ENCODE data around the gene CACNG8. TPM values are rescaled to one million over a fixed set of nuclear protein-coding genes. Genes with fewer than 3 reads are reported as not detected.

CACNG8 gene
- polyA plus RNA-seq (2013, experiment 1 of 2), result 0.60 TPM
- polyA plus RNA-seq (2013, experiment 2 of 2), result 0.65 TPM

- H3K27ac ChIP-seq (replicated peaks; ENCODE audit: low read length), result no peak within 1 kb of the TSS
- H3K4ac ChIP-seq (ENCODE audit: low read length), result no peak within 1 kb of the TSS
- peak within 1 kb of the TSS; percentile 15 for H3K14ac ChIP-seq (ENCODE audit: low read length)
- H2AFZ ChIP-seq (ENCODE audit: low read length), result peak within 1 kb of the TSS; percentile 87
- H4K91ac ChIP-seq (ENCODE audit: low read depth, low read length, poor library complexity), result no peak within 1 kb of the TSS
- peak within 1 kb of the TSS; percentile 36 for H2BK120ac ChIP-seq (ENCODE audit: low read depth, low read length)
- no peak within 1 kb of the TSS for H2BK12ac ChIP-seq (ENCODE audit: low read length)
- H3K4me1 ChIP-seq (ENCODE audit: control insufficient read depth in 2 of 2, insufficient read depth in 1 of 2, low read depth in 1 of 2, low read length in 2 of 2), result peaks cover 15 to 18% of the 10 kb centered on the region in 2 donors
- peak within 1 kb of the TSS; percentile 90 for H2BK15ac ChIP-seq (ENCODE audit: low read length)
- peaks cover 0 to 48% (median 2%) of the 10 kb centered on the region in 3 experiments for H3K27me3 ChIP-seq (ENCODE audit: control insufficient read depth in 3 of 3, insufficient read depth in 3 of 3, low read depth in 1 of 3, low read length in 3 of 3)
- H3K9ac ChIP-seq (ENCODE audit: low read depth, low read length, poor library complexity), result peak within 1 kb of the TSS; percentile 74
- H3K9me3 ChIP-seq (replicated peaks in 1 of 2; ENCODE audit: control insufficient read depth in 2 of 2, insufficient read depth in 1 of 2, low read depth in 1 of 2, low read length in 2 of 2), result no peaks in the 10 kb centered on the region
- no peak within 1 kb of the TSS for H2BK5ac ChIP-seq (ENCODE audit: low read length)
- peak within 1 kb of the TSS; percentile 56 to 64 for H3K4me3 ChIP-seq (ENCODE audit: low read length in 2 of 2)
- H3K23ac ChIP-seq (ENCODE audit: low read depth, low read length, poor library complexity), result no peak within 1 kb of the TSS
- peak within 1 kb of the TSS; percentile 0 for H2AK5ac ChIP-seq (ENCODE audit: low read depth, low read length)
- H4K8ac ChIP-seq (ENCODE audit: low read depth, low read length), result no peak within 1 kb of the TSS
- H3K4me2 ChIP-seq (ENCODE audit: insufficient read depth, low read length, poor library complexity, severe bottlenecking), result peak within 1 kb of the TSS; percentile 72
- peaks cover 1% of the 10 kb centered on the region for H3K79me1 ChIP-seq (ENCODE audit: low read depth, low read length)
- DNase-seq (ENCODE audit: low spot score), result no peak
- peaks cover 0 to 42% of the 10 kb centered on the region in 2 donors for H3K36me3 ChIP-seq (replicated peaks in 1 of 2; ENCODE audit: control insufficient read depth in 2 of 2, insufficient read depth in 2 of 2, low read length in 2 of 2)
- peak within 1 kb of the TSS; percentile 86 for H3K18ac ChIP-seq (ENCODE audit: low read length)
- no CpG with 5 or more reads among the region's 55 CpGs for WGBS, 2 donors (ENCODE audit: extremely low coverage in 2 of 2, insufficient read length in 2 of 2, insufficient replicate concordance in 1 of 2)
These were observed at the start of gene CACNG8 for GRCh38 chr19:53962887-53963431. CACNG8 (plus strand) TSS chr19:53962937.

DNA sequence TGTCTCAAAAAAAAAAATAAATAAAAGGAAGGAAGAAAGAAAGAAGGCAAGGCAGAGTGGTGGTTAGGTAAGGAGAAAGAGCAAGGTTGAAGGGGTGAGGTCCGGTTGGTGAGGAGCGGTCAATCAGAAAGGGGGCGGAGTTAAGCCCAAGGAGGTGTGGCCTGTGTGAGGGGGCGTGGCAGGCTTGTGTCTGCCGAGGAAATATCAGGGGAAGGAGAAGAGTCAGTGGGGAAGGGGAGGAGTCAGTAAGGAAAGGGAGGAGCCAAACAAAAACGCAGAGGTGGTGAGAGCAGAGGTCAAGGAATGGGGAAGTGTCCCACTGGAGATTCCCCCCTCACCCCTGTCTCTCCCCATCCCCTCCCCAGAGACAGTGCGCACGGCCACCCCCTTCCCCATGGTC, 47.7 kb upstream of the CACNG8 start:
- no peak overlapping the region for H3K23ac ChIP-seq (ENCODE audit: low read depth, low read length, poor library complexity)
- H3K18ac ChIP-seq (ENCODE audit: low read length), result no peak overlapping the region
- no peak overlapping the region for H2AK5ac ChIP-seq (ENCODE audit: low read depth, low read length)
- DNase-seq (ENCODE audit: low spot score), result no peak
- no peaks in the 10 kb centered on the region for H3K9me3 ChIP-seq (replicated peaks in 1 of 2; ENCODE audit: control insufficient read depth in 2 of 2, insufficient read depth in 1 of 2, low read depth in 1 of 2, low read length in 2 of 2)
- H3K27ac ChIP-seq (replicated peaks; ENCODE audit: low read length), result no peak overlapping the region
- no peak overlapping the region for H2BK12ac ChIP-seq (ENCODE audit: low read length)
- no peak overlapping the region for H2BK120ac ChIP-seq (ENCODE audit: low read depth, low read length)
- H2AFZ ChIP-seq (ENCODE audit: low read length), result no peak overlapping the region
- WGBS, 2 donors (ENCODE audit: extremely low coverage in 2 of 2, insufficient read length in 2 of 2, insufficient replicate concordance in 1 of 2), result no CpG with 5 or more reads among the region's 8 CpGs
- H3K27me3 ChIP-seq (ENCODE audit: control insufficient read depth in 3 of 3, insufficient read depth in 3 of 3, low read depth in 1 of 3, low read length in 3 of 3), result no peaks in the 10 kb centered on the region
- no peak overlapping the region for H2BK5ac ChIP-seq (ENCODE audit: low read length)
- H4K8ac ChIP-seq (ENCODE audit: low read depth, low read length), result no peak overlapping the region
- H3K4me3 ChIP-seq (ENCODE audit: low read length in 2 of 2), result no peak overlapping the region
- no peak overlapping the region for H2BK15ac ChIP-seq (ENCODE audit: low read length)
- H4K91ac ChIP-seq (ENCODE audit: low read depth, low read length, poor library complexity), result no peak overlapping the region
- no peak overlapping the region for H3K4me2 ChIP-seq (ENCODE audit: insufficient read depth, low read length, poor library complexity, severe bottlenecking)
- peaks cover 4 to 5% of the 10 kb centered on the region in 2 donors for H3K4me1 ChIP-seq (ENCODE audit: control insufficient read depth in 2 of 2, insufficient read depth in 1 of 2, low read depth in 1 of 2, low read length in 2 of 2)
- H3K9ac ChIP-seq (ENCODE audit: low read depth, low read length, poor library complexity), result no peak overlapping the region
- peaks cover 33 to 69% of the 10 kb centered on the region in 2 donors for H3K36me3 ChIP-seq (replicated peaks in 1 of 2; ENCODE audit: control insufficient read depth in 2 of 2, insufficient read depth in 2 of 2, low read length in 2 of 2)
- H3K4ac ChIP-seq (ENCODE audit: low read length), result no peak overlapping the region
- no peak overlapping the region for H3K14ac ChIP-seq (ENCODE audit: low read length)
- H3K79me1 ChIP-seq (ENCODE audit: low read depth, low read length), result peaks cover 6% of the 10 kb centered on the region

- Histone ChIP-seq H3K4ac (ENCODE audit: low read length) (no peak overlapping the region), H3K27me3 (ENCODE audit: control insufficient read depth in 3 of 3, insufficient read depth in 3 of 3, low read depth in 1 of 3, low read length in 3 of 3) (no peaks in the 10 kb centered on the region), H3K79me1 (ENCODE audit: low read depth, low read length) (peaks cover 6% of the 10 kb centered on the region), H4K91ac (ENCODE audit: low read depth, low read length, poor library complexity) (no peak overlapping the region), H2BK5ac (ENCODE audit: low read length) (no peak overlapping the region), H2AK5ac (ENCODE audit: low read depth, low read length) (no peak overlapping the region), H2AFZ (ENCODE audit: low read length) (no peak overlapping the region), H2BK12ac (ENCODE audit: low read length) (no peak overlapping the region), H3K9me3 (replicated peaks in 1 of 2; ENCODE audit: control insufficient read depth in 2 of 2, insufficient read depth in 1 of 2, low read depth in 1 of 2, low read length in 2 of 2) (no peaks in the 10 kb centered on the region), H3K14ac (ENCODE audit: low read length) (no peak overlapping the region), H2BK15ac (ENCODE audit: low read length) (no peak overlapping the region), H2BK120ac (ENCODE audit: low read depth, low read length) (no peak overlapping the region), H3K36me3 (replicated peaks in 1 of 2; ENCODE audit: control insufficient read depth in 2 of 2, insufficient read depth in 2 of 2, low read length in 2 of 2) (peaks cover 33 to 69% of the 10 kb centered on the region in 2 donors), H3K27ac (replicated peaks; ENCODE audit: low read length) (no peak overlapping the region), H3K18ac (ENCODE audit: low read length) (no peak overlapping the region), H3K4me3 (ENCODE audit: low read length in 2 of 2) (no peak overlapping the region), H4K8ac (ENCODE audit: low read depth, low read length) (no peak overlapping the region), H3K9ac (ENCODE audit: low read depth, low read length, poor library complexity) (no peak overlapping the region), H3K23ac (ENCODE audit: low read depth, low read length, poor library complexity) (no peak overlapping the region), H3K4me2 (ENCODE audit: insufficient read depth, low read length, poor library complexity, severe bottlenecking) (no peak overlapping the region), H3K4me1 (ENCODE audit: control insufficient read depth in 2 of 2, insufficient read depth in 1 of 2, low read depth in 1 of 2, low read length in 2 of 2) (no peaks in the 10 kb centered on the region)
- no peak for DNase-seq (ENCODE audit: low spot score)
- WGBS, 2 donors (ENCODE audit: extremely low coverage in 2 of 2, insufficient read length in 2 of 2, insufficient replicate concordance in 1 of 2), result no CpG with 5 or more reads among the region's 6 CpGs
These were observed 46.7 kb upstream of the CACNG8 start for GRCh38 chr19:53916004-53916403.

DNA sequence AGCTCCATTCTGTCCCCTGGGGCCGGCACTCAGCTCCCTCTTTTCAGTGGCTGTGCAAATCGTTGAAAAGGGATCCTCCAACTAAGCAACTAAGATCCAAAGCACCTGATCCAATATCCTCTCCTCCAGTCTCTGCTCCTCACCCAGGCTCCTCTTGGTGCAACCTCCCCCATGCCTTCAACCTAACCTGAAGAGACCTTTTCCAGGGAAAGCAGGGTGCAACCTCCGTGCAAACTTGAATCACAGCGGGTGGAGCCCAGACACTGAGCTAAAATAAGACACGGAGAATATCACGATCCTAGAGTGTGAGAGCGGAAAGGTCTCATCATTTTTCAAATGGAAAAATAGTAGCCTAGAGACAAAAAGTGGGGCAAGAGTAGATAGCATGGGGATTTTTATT, 45.4 kb upstream of the CACNG8 start:
- no peaks in the 10 kb centered on the region for H3K9me3 ChIP-seq (replicated peaks in 1 of 2; ENCODE audit: control insufficient read depth in 2 of 2, insufficient read depth in 1 of 2, low read depth in 1 of 2, low read length in 2 of 2)
- peaks cover 6% of the 10 kb centered on the region for H3K79me1 ChIP-seq (ENCODE audit: low read depth, low read length)
- no peak overlapping the region for H3K18ac ChIP-seq (ENCODE audit: low read length)
- H3K4me1 ChIP-seq (ENCODE audit: control insufficient read depth in 2 of 2, insufficient read depth in 1 of 2, low read depth in 1 of 2, low read length in 2 of 2), result no peaks in the 10 kb centered on the region
- no peak overlapping the region for H3K4me2 ChIP-seq (ENCODE audit: insufficient read depth, low read length, poor library complexity, severe bottlenecking)
- no peak overlapping the region for H3K4me3 ChIP-seq (ENCODE audit: low read length in 2 of 2)
- DNase-seq (ENCODE audit: low spot score), result no peak
- no peak overlapping the region for H3K14ac ChIP-seq (ENCODE audit: low read length)
- no peak overlapping the region for H2BK5ac ChIP-seq (ENCODE audit: low read length)
- no peak overlapping the region for H4K8ac ChIP-seq (ENCODE audit: low read depth, low read length)
- WGBS, 2 donors (ENCODE audit: extremely low coverage in 2 of 2, insufficient read length in 2 of 2, insufficient replicate concordance in 1 of 2), result no CpG with 5 or more reads among the region's 7 CpGs
- no peak overlapping the region for H2BK120ac ChIP-seq (ENCODE audit: low read depth, low read length)
- H2BK15ac ChIP-seq (ENCODE audit: low read length), result no peak overlapping the region
- H3K23ac ChIP-seq (ENCODE audit: low read depth, low read length, poor library complexity), result no peak overlapping the region
- H3K9ac ChIP-seq (ENCODE audit: low read depth, low read length, poor library complexity), result no peak overlapping the region
- no peak overlapping the region for H4K91ac ChIP-seq (ENCODE audit: low read depth, low read length, poor library complexity)
- peaks cover 33 to 66% of the 10 kb centered on the region in 2 donors for H3K36me3 ChIP-seq (replicated peaks in 1 of 2; ENCODE audit: control insufficient read depth in 2 of 2, insufficient read depth in 2 of 2, low read length in 2 of 2)
- H3K4ac ChIP-seq (ENCODE audit: low read length), result no peak overlapping the region
- no peak overlapping the region for H3K27ac ChIP-seq (replicated peaks; ENCODE audit: low read length)
- no peaks in the 10 kb centered on the region for H3K27me3 ChIP-seq (ENCODE audit: control insufficient read depth in 3 of 3, insufficient read depth in 3 of 3, low read depth in 1 of 3, low read length in 3 of 3)
- H2AK5ac ChIP-seq (ENCODE audit: low read depth, low read length), result no peak overlapping the region
- H2BK12ac ChIP-seq (ENCODE audit: low read length), result no peak overlapping the region
- no peak overlapping the region for H2AFZ ChIP-seq (ENCODE audit: low read length)

Measured in neuronal stem cell (in vitro differentiated cells).